ENCODE measurements around the gene CPED1.
"Not testable (repeated sequence)": the region's sequence is repeated elsewhere in the genome, so short reads cannot be mapped to it uniquely, and the experiment has no call there.

CPED1 gene

DNA sequence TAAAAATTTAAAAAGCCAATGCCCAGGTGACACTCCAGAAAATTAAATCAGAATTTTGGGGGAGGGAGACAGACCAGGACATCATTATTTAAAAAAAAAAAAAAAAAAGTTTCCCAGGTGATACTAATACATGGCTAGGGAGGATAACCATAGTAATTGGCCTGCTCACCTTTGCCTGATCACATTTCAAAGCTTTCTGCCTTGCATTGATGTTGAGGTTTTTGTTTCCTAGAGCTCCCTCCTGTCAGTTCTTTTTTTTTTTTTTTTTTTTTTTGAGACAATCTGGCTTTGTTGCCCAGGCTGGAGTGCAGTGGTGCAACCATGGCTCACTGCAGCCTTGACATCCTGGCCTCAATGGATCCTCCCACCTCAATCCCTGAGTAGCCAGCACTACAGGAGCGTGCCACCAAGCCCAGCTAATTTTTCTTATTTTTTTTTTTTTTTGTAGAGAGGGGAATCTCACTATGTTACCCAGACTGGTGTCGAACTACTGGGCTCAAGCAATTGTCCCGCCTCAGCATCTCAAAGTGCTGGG lies 38.1 kb downstream of the CPED1 start:
- ATAC-seq (ENCODE audit: low read depth) (no peak), DNase-seq (ENCODE audit: low spot score in 2 of 2) (no peak)
- no peaks in the 10 kb centered on the region for H3K4me1 Mint-ChIP-seq
- H3K9me3 Mint-ChIP-seq, result peaks cover 2% of the 10 kb centered on the region
- H3K4me3 Mint-ChIP-seq, result no peak overlapping the region
- peaks cover 2% of the 10 kb centered on the region for H3K36me3 Mint-ChIP-seq
- peaks cover 6% of the 10 kb centered on the region for H3K27me3 Mint-ChIP-seq
- H3K27ac Mint-ChIP-seq, result no peak overlapping the region

DNA sequence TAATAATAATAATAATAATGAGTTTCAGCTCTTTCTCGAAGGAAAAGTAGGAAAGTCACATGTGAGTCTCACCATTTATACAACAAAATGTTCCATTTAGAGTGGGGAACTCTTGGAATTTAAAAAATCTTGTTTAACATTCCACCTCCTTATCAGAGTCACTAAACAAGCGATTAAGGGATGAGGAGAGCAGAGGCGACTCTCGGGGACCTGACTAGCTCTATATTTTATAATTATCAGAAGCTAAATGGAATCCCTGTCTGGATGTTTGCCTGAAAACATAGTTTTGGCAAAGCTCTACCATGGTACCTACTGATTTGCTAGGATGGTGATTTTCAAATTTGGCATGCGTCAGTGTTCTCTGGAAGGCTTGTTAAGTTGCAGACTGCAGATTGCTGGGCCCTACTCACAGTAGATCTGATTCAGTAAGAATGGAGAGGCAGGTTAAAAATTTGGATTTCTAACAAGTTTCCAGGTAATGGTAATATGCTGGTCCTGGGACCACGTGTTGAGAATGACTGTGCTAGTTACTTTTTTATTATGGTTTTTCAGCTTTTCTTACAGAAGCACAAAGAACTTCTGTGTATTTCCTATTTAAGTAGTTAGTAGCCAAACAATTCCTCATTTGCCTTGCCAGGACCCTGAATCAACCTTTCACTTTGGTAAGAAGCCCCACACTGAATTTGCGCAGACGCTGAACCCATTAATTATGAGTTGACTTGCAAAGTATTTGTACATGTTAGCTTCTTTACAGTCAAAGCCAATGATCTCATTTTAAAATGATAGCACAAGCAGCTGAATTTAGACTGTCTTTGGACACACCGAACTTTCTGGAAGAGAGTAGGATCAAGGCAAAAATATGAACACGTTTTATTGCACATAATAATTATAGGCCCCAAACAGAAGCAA lies 39.5 kb downstream of the CPED1 start:
- H3K9me3 Mint-ChIP-seq, result peaks cover 2% of the 10 kb centered on the region
- DNase-seq (ENCODE audit: low spot score in 2 of 2) (no peak), ATAC-seq (ENCODE audit: low read depth) (no peak)
- H3K4me1 Mint-ChIP-seq, result no peaks in the 10 kb centered on the region
- H3K27ac Mint-ChIP-seq, result no peak overlapping the region
- peaks cover 2% of the 10 kb centered on the region for H3K36me3 Mint-ChIP-seq
- H3K4me3 Mint-ChIP-seq, result no peak overlapping the region
- H3K27me3 Mint-ChIP-seq, result peaks cover 6% of the 10 kb centered on the region

DNA sequence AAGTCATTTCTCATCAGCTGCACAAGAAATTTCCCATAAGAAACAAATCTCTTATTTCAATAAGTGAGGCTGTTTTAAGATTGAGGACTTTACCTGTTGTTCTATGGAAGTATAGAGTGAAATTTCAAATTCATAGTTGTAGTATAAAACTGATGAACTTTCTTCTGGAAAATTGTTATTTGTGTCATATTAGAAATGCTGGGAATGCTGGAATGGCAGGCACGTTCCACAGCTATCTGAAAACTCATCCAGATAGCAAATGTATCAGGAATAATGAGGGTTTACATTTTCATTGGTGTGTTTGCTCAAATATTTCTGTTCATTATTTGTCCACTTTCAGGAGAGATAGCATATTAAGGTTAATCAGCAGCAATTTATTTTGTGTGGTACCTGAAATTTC lies 40.8 kb downstream of the CPED1 start:
- Mint-ChIP-seq H3K9me3 (peaks cover 2% of the 10 kb centered on the region), H3K4me1 (no peaks in the 10 kb centered on the region), H3K27ac (no peak overlapping the region), H3K36me3 (peaks cover 2% of the 10 kb centered on the region), H3K27me3 (peaks cover 6% of the 10 kb centered on the region), H3K4me3 (no peak overlapping the region)
- DNase-seq (ENCODE audit: low spot score in 2 of 2) (no peak), ATAC-seq (ENCODE audit: low read depth) (no peak)

DNA sequence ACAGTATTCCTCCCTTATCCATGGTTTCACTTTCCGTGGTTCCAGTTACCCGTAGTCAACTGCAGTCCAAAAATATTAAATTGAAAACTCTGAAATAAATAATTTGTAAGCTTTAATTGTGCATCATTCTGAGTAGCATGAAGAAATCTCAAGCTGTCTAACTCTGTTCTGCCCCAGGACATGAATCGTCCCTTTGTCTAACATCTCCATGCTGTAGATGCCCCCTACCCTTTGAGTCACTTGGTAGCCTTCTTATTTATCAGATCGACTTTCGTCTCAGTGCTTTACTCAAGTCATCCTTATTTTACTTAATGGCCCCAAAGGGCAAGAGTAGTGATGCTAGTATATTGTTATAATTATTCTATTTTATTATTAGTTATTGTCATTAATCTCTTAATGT lies 41.8 kb downstream of the CPED1 start:
- Mint-ChIP-seq H3K36me3 (peaks cover 2% of the 10 kb centered on the region), H3K4me1 (no peaks in the 10 kb centered on the region), H3K4me3 (no peak overlapping the region), H3K27ac (no peak overlapping the region), H3K27me3 (peaks cover 6% of the 10 kb centered on the region), H3K9me3 (peaks cover 2% of the 10 kb centered on the region)
- ATAC-seq (ENCODE audit: low read depth) (no peak), DNase-seq (ENCODE audit: low spot score in 2 of 2) (no peak)

DNA sequence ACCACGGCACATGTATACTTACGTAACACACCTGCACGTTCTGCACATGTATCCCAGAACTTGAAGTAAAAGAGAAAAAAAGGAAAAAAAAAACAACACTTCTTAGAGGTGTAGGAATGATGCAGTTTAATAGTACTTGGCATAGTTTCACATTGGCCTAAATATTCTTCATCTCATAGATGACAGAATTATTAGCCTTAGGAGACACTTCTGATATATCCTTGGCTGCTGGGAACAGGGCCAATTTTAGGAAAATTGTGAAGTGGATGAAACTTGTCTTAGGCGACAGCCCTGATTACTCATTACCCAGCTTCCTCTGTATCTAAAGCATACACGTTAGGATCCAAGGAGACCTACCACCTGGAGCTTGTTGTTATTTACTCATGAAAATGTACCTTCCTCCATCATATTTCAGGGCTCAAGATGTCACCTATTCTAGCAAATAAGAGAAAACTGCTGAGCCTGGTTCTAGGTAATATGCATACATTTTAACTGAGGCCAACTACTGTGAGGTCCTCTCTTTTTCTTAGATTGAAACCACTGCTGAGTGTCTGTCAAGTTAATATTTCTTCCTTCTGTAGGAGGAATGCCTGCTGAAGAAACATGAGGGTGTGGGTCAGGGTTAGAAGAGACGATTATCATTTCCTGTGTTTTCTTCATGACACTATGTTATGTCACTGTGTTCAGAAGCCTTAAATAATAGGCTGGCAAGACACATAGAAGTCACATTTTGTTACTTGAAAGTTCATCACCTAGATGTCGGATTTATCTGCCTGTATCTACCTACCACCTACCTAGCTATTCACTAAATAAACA lies 44.3 kb downstream of the CPED1 start:
- ATAC-seq (ENCODE audit: low read depth) (no peak), DNase-seq (ENCODE audit: low spot score in 2 of 2) (no peak)
- Mint-ChIP-seq H3K27ac (no peak overlapping the region), H3K4me1 (no peaks in the 10 kb centered on the region), H3K36me3 (no peaks in the 10 kb centered on the region), H3K27me3 (peaks cover 3% of the 10 kb centered on the region), H3K9me3 (no peaks in the 10 kb centered on the region), H3K4me3 (no peak overlapping the region)

- Mint-ChIP-seq H3K4me3 (no peak overlapping the region), H3K9me3 (no peaks in the 10 kb centered on the region), H3K4me1 (no peaks in the 10 kb centered on the region), H3K36me3 (no peaks in the 10 kb centered on the region), H3K27ac (no peak overlapping the region), H3K27me3 (peaks cover 5% of the 10 kb centered on the region)
- DNase-seq (ENCODE audit: low spot score in 2 of 2) (no peak), ATAC-seq (ENCODE audit: low read depth) (no peak)
These were observed 46.4 kb downstream of the CPED1 start for GRCh38 chr7:121034929-121035328.

GRCh38 chr7:121036776-121037175 lies 48.3 kb downstream of the CPED1 start:
- not testable (repeated sequence) for H3K27ac Mint-ChIP-seq; DNase-seq (ENCODE audit: low spot score in 2 of 2); ATAC-seq (ENCODE audit: low read depth); H3K9me3 Mint-ChIP-seq; H3K36me3 Mint-ChIP-seq; H3K4me1 Mint-ChIP-seq; H3K27me3 Mint-ChIP-seq; H3K4me3 Mint-ChIP-seq

- H3K27ac Mint-ChIP-seq; DNase-seq (ENCODE audit: low spot score in 2 of 2); H3K27me3 Mint-ChIP-seq; H3K4me3 Mint-ChIP-seq; H3K4me1 Mint-ChIP-seq; H3K36me3 Mint-ChIP-seq; ATAC-seq (ENCODE audit: low read depth); H3K9me3 Mint-ChIP-seq: not testable (repeated sequence)
These were observed 48.8 kb downstream of the CPED1 start for GRCh38 chr7:121037329-121037728.

DNA sequence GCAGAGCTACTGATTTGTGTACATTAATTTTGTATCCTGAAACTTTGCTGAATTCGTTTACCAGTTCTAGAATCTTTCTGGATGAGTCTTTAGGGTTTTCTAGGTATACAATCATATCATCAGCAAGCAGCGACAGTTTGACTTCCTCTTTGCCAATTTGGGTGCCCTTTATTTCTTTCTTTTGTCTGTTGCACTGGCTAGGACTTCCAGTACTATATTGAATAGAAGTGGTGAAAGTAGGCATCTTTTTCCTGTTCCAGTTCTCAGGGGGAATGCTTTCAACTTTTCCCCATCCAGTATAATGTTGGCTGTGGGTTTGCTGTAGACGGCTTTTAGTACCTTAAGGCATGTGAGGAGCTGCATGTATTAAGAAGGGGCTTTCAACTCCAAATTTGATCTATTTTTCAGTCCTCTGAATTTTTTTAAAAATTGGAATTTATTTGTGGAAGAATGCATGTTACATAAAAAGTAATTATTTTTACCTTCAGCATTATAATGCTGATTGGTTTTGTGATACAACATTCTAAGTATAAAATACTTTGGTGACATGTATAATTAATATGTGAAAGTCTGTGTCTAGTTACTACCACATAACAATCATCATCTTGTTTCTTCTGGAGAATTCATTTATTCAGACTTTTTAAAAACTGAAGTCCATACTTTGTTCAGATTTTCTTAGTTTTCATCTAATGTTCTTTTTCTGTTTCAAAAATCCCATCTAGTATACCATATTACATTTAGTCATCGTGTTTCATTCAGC lies 49.6 kb downstream of the CPED1 start:
- H3K36me3 Mint-ChIP-seq, result no peaks in the 10 kb centered on the region
- H3K4me3 Mint-ChIP-seq, result no peak overlapping the region
- ATAC-seq (ENCODE audit: low read depth), result no peak
- no peaks in the 10 kb centered on the region for H3K9me3 Mint-ChIP-seq
- H3K27ac Mint-ChIP-seq, result no peak overlapping the region
- H3K4me1 Mint-ChIP-seq, result no peaks in the 10 kb centered on the region
- DNase-seq (ENCODE audit: low spot score in 2 of 2), result no peak
- peaks cover 7% of the 10 kb centered on the region for H3K27me3 Mint-ChIP-seq

DNA sequence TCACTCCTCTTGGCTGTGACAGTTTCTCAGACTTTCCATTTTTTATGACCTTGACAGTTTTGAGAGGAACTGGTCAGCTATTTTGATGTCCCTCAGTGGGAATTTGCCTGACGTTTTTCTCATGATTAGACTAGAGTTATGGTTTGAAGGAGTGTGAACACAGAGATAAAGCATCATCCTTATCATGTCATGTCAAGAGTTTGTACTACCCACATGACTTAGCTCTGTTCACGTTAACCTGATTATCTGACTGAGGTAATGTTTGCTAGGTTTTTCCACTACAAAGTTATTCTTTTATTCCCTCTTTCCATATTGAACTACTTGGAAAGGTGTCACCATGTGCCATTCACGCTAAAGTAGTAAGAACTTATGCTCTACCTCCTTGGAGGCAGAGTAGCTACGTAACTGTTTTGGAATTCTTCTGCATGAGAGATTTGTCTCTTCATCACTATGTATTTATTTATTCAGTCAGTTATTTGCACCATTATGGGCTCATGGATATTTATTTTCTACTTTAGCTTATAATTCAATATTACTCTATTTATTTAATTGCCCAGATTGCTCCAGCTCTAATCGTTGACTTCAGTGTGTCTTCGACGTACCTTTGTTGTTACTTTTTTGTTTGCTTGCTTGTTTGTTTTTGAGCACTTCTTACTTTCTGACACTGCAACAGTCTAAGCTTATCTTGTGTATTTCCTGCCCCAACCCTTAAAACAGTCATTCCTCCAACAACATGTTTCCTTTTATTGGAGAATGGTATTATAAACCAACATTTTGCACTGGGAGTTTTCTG lies 50.4 kb downstream of the CPED1 start:
- Mint-ChIP-seq H3K9me3 (no peaks in the 10 kb centered on the region), H3K27ac (no peak overlapping the region), H3K36me3 (no peaks in the 10 kb centered on the region), H3K27me3 (peaks cover 7% of the 10 kb centered on the region), H3K4me1 (no peaks in the 10 kb centered on the region), H3K4me3 (no peak overlapping the region)
- ATAC-seq (ENCODE audit: low read depth) (no peak), DNase-seq (ENCODE audit: low spot score in 2 of 2) (no peak)

DNA sequence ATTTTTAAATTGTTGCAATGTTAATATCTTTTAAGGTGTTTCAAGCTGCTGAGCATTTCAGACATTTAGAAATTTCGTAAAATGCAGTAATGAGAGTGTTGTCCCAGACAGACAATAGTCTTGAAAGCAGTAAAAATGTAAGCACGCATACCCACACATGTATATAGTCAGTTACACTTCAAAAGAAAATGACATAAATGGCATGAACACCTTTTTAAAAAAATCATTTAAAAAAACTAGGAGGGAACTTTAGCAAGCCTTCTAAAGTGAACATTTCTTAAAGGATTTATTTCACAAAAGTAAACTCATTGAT lies 51.0 kb downstream of the CPED1 start:
- no peak overlapping the region for H3K4me3 Mint-ChIP-seq
- ATAC-seq (ENCODE audit: low read depth) (no peak), DNase-seq (ENCODE audit: low spot score in 2 of 2) (no peak)

GRCh38 chr7:121039994-121040393 lies 51.5 kb downstream of the CPED1 start:
- no peak overlapping the region for H3K4me3 Mint-ChIP-seq
- no peak for ATAC-seq (ENCODE audit: low read depth)
- H3K4me1 Mint-ChIP-seq, result no peaks in the 10 kb centered on the region
- no peaks in the 10 kb centered on the region for H3K36me3 Mint-ChIP-seq
- no peaks in the 10 kb centered on the region for H3K9me3 Mint-ChIP-seq
- DNase-seq (ENCODE audit: low spot score in 2 of 2), result no peak
- no peak overlapping the region for H3K27ac Mint-ChIP-seq
- H3K27me3 Mint-ChIP-seq, result peaks cover 7% of the 10 kb centered on the region

More for the DNA sequence above, 51.0 kb downstream of the CPED1 start:
- H3K9me3 Mint-ChIP-seq, result no peaks in the 10 kb centered on the region
- no peaks in the 10 kb centered on the region for H3K36me3 Mint-ChIP-seq
- H3K4me1 Mint-ChIP-seq, result no peaks in the 10 kb centered on the region
- no peak overlapping the region for H3K27ac Mint-ChIP-seq
- H3K27me3 Mint-ChIP-seq, result peaks cover 7% of the 10 kb centered on the region

DNA sequence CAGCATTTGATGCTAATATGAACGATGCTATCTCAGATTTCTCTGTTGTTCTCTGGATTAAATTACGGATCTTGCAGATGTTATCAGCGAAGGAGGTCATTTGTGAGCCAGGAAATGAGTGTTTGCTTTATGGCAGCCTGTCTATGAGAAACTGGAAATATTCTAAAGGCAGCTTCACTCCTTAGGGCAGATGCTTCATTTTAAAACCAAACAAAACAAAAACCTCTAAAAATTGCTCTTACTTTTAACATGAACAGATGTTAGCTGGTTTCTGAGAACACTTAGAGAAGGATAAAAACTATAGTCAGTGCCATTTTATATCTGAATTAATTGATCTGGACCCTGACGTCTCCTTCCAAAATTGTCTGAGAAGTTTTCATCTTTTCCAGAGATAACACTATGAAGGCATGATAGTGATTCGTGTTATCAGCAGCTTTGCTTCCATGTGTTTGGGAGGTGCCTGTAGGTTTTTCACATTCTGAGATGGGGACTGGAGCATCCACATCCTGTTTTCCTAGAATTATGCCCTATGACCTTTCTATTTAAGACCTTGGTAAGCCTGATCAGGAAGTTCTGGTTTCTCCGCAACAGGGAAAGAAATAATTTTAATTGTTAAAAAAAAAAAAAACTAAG lies 53.1 kb downstream of the CPED1 start:
- Mint-ChIP-seq H3K4me1 (no peaks in the 10 kb centered on the region), H3K4me3 (no peak overlapping the region), H3K27me3 (peaks cover 4% of the 10 kb centered on the region), H3K27ac (no peak overlapping the region), H3K9me3 (no peaks in the 10 kb centered on the region), H3K36me3 (no peaks in the 10 kb centered on the region)
- no peak for DNase-seq (ENCODE audit: low spot score in 2 of 2)
- no peak for ATAC-seq (ENCODE audit: low read depth)
